Subcutaneous adipose tissue (tissue), 4 donors: ENCODE results near the gene WDR62. TPM values are rescaled to one million over a fixed set of nuclear protein-coding genes. Genes with fewer than 3 reads are reported as not detected.

Experiments used
- CTCF ChIP-seq: fragments of 450-650 bp; IDR thresholded peaks from one replicate; pipeline ENCODE4 v1.5.1; 2016; ENCODE audit warnings: low read depth, mild to moderate bottlenecking, control low read depth, antibody characterized with exemption, moderate library complexity
- total RNA-seq, 4 donors: library from RNA; depleted of rRNA; stranded (reverse); fragments of >200 nt; gene quantifications; one replicate each; pipeline ENCODE4 v1.1.0, GENCODE V29; 2016

Gene WDR62
- total RNA-seq, 4 donors from 2014 or later: 0.34 to 1.1 (median 0.44) TPM; not detected in 1

DNA sequence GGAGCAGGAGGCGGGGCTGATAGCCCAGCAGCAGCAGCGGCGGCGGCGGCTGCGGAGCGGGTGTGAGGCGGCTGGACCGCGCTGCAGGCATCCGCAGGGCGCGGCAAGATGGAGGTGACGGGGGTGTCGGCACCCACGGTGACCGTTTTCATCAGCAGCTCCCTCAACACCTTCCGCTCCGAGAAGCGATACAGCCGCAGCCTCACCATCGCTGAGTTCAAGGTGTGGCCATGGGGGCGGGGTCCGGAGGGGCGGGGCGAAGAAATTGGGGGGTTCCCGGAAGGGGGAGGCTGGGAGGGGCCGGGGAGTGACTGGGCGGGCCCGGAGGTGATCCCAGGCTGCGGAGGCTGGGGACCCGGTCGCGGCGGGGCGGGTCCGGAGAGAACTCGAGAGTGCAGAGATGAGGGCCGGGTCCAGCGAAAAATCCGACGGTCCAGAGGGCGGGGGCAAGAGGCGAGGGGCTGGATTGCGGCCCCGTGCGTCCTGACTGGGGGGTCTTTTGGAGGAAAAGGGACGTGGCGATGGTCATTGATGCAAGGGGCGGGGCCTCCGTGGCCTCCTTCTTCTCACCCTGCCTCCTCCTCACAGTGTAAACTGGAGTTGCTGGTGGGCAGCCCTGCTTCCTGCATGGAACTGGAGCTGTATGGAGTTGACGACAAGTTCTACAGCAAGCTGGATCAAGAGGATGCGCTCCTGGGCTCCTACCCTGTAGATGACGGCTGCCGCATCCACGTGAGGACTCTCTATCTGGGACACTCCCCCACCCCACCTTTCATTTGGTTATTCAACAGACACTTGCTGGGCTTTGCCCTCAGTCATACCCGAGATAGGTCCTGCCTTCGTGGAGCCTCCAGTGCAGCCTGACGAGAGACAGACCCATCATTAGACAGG lies 61.0 kb downstream of the WDR62 start, which contains the start of gene TBCB:
Gene TBCB (plus strand): TSS at position 16 of the 891 bp plus-strand sequence. CDS start 93 bp downstream, at position 109.
- no peak for TF ChIP-seq CTCF

GRCh38 chr19:36116344-36116637 lies 61.6 kb downstream of the WDR62 start:
- TF ChIP-seq CTCF: no peak

DNA sequence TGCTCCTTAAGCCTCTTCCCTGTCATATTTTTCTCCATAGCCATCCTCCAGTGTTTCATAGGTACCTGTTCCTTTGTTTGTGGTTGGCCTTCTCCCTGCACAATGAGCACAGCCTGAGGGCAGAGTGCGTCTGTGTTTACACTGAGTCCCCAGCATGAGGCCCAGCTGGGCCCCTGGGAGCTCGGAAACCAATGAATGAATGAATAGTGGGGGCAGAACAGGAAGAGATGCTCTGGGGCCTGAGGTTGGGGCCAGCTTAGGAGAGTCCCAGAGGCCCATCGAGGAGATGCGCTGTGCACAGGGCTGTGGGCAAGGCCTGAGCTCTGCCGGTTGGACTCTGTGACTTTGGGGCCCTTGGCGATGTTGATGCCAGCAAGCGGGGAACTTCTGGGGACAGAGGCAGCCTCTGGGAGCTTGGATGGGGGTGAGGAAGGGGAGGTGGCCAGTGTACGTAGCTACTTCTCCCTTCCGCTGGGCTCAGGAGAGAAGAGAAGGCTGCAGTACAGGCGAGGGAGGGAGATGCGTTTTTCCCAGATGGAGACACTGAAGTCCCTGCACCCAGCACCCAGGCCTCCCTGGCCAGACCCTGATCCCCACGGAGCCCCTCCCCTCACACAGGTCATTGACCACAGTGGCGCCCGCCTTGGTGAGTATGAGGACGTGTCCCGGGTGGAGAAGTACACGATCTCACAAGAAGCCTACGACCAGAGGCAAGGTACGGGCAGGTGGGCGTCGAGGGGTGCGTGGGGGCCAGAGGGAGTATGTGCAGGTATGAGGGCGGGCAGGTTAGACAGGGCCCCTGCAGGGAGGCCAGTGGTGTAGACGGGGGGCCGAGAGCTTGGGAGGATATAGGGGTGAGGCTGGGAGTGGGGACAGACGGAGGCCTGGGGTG lies 65.6 kb downstream of the WDR62 start:
- no peak for TF ChIP-seq CTCF

- TF ChIP-seq CTCF: no peak
Measured at GRCh38 chr19:36120984-36121358, 66.3 kb downstream of the WDR62 start.

DNA sequence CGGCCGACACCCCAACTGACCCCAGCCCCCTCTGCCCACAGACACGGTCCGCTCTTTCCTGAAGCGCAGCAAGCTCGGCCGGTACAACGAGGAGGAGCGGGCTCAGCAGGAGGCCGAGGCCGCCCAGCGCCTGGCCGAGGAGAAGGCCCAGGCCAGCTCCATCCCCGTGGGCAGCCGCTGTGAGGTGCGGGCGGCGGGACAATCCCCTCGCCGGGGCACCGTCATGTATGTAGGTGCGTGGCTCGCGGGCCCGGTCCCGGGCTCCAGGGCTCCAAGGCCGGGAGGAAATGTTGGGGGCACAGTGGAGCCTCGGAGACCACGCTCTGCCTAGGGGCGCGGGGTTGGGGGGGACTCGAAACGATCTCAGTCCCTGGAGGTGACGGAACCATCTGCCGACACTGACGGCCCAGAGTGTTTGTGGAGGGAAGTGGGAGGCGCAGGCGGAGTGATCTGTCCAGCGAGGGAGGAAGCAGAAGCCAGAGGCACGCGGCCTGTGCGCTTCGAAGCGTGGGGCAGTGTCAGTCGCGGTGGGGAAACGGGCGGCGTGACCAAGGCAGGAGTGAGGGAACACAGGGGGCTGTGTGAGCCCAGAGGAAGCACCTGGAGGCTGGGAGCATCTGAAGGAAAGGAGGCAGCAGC lies 66.9 kb downstream of the WDR62 start:
- no peak for TF ChIP-seq CTCF

GRCh38 chr19:36125557-36125956 lies 70.9 kb downstream of the WDR62 start:
- TF ChIP-seq CTCF: no peak

GRCh38 chr19:36128392-36128736 lies 73.7 kb downstream of the WDR62 start:
- no peak for TF ChIP-seq CTCF
